NCI-H146 treated with DMSO at 0.1 percent for 48 hours (cell line): ENCODE results near the gene TENM4.
A peak's percentile ranks its signal among the peaks of the same experiment; 100 is the strongest.

Experiments
- DNase-seq: peaks from one replicate; lab custom pipeline; 2025; ENCODE audit not compliant: unreplicated experiment; lab: John Stamatoyannopoulos, UW

TENM4 gene

GRCh38 chr11:78868563-78868962, 572.3 kb downstream of the TENM4 start:
- DNase-seq = no peak

GRCh38 chr11:78860720-78861422, 580.0 kb downstream of the TENM4 start:
- no peak for DNase-seq

GRCh38 chr11:78857688-78858087, 583.1 kb downstream of the TENM4 start:
- no peak for DNase-seq

- no peak for DNase-seq
These were observed 584.6 kb downstream of the TENM4 start for GRCh38 chr11:78856211-78856610.

- no peak for DNase-seq
These were observed 585.7 kb downstream of the TENM4 start for GRCh38 chr11:78855116-78855515.

- DNase-seq = no peak
These were observed 587.3 kb downstream of the TENM4 start for GRCh38 chr11:78853521-78853920.

GRCh38 chr11:78851878-78852586, 588.8 kb downstream of the TENM4 start:
- DNase-seq = peak; percentile 2

GRCh38 chr11:78850078-78850477, 590.8 kb downstream of the TENM4 start:
- DNase-seq = no peak

- DNase-seq = no peak
These were observed 594.6 kb downstream of the TENM4 start for GRCh38 chr11:78846269-78846668.

GRCh38 chr11:78845496-78845895, 595.3 kb downstream of the TENM4 start:
- DNase-seq = no peak

- DNase-seq = no peak
These were observed 599.3 kb downstream of the TENM4 start for GRCh38 chr11:78841456-78842060.

- DNase-seq = no peak
These were observed 600.2 kb downstream of the TENM4 start for GRCh38 chr11:78840623-78841022.

GRCh38 chr11:78840200-78840599, 600.6 kb downstream of the TENM4 start:
- no peak for DNase-seq

- peak; percentile 12 for DNase-seq
These were observed 602.4 kb downstream of the TENM4 start for GRCh38 chr11:78838417-78838816.

GRCh38 chr11:78835646-78836045, 605.2 kb downstream of the TENM4 start:
- DNase-seq = no peak

- no peak for DNase-seq
These were observed 605.9 kb downstream of the TENM4 start for GRCh38 chr11:78834886-78835285.

GRCh38 chr11:78833237-78833636, 607.6 kb downstream of the TENM4 start:
- DNase-seq = no peak

- no peak for DNase-seq
These were observed 608.4 kb downstream of the TENM4 start for GRCh38 chr11:78832226-78832947.

- no peak for DNase-seq
These were observed 609.3 kb downstream of the TENM4 start for GRCh38 chr11:78831571-78831970.

- peak; percentile 22 for DNase-seq
These were observed 610.5 kb downstream of the TENM4 start for GRCh38 chr11:78830277-78830819.

- DNase-seq = no peak
These were observed 611.7 kb downstream of the TENM4 start for GRCh38 chr11:78829146-78829545.
